Mucosa of stomach (tissue), 1 donor: Measurements from ENCODE around the gene KCNE4.

Experiments used
- H3K27me3 ChIP-seq: one replicate; pipeline ENCODE4 v1.7.0; 2013; ENCODE audit warnings: mild to moderate bottlenecking, low read length; ENCODE audit not compliant: control insufficient read depth, insufficient read depth
- H3K36me3 ChIP-seq: one replicate; pipeline ENCODE4 v1.7.0; 2013; ENCODE audit warnings: low read length; ENCODE audit not compliant: control insufficient read depth, insufficient read depth
- H3K4me1 ChIP-seq: one replicate; pipeline ENCODE4 v1.7.0; 2013; ENCODE audit warnings: mild to moderate bottlenecking, low read length; ENCODE audit not compliant: control insufficient read depth, insufficient read depth
- H3K4me3 ChIP-seq: one replicate; pipeline ENCODE4 v1.7.0; 2013; ENCODE audit warnings: low read length
- H3K9ac ChIP-seq: one replicate; pipeline ENCODE4 v1.7.0; 2013; ENCODE audit warnings: mild to moderate bottlenecking, low read length, moderate library complexity
- H3K9me3 ChIP-seq: one replicate; pipeline ENCODE4 v1.7.0; 2013; ENCODE audit warnings: mild to moderate bottlenecking, low read length, moderate library complexity; ENCODE audit not compliant: control insufficient read depth
- donor health status: Pancreatic carcinoma.

KCNE4 gene

DNA sequence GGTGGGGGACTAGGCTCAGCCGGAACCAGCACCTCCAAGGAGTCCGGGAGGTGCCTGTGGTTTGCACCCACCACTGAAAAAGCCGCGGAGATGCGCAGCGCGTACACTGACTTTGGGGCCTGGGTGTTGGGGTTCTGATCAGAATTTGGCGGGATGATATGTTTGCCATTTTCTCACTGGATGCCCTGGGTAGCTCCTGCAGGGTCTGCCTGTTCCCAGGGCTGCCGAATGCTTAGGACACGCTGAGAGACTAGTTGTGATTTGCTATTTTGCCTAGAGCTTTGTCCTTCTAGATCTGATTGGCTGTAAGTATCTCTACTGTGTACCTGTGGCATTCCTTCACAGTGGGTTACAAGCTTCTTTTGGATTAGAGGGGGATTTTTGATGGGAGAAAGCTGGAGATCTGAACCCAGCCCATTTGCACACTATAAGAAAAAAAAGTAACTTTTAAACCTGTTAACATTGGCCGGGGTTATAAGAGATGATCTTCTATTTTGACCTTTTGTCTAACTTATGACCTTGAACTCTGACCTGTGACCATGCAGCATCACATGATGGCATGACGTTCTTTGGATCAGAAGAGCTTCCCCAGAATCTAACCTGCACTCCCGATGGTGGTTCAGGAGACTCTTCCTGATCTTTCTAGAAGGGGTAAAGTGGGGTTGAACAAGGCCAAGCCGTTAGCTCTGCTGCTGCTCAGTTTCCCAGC is 1.6 kb downstream of the KCNE4 start:
- Histone ChIP-seq H3K36me3 (no peaks in the 10 kb centered on the region), H3K4me1 (peaks cover 22% of the 10 kb centered on the region), H3K4me3 (peak overlapping the region; percentile 6), H3K9me3 (no peaks in the 10 kb centered on the region), H3K27me3 (no peaks in the 10 kb centered on the region), H3K9ac (peak overlapping the region; percentile 41)

DNA sequence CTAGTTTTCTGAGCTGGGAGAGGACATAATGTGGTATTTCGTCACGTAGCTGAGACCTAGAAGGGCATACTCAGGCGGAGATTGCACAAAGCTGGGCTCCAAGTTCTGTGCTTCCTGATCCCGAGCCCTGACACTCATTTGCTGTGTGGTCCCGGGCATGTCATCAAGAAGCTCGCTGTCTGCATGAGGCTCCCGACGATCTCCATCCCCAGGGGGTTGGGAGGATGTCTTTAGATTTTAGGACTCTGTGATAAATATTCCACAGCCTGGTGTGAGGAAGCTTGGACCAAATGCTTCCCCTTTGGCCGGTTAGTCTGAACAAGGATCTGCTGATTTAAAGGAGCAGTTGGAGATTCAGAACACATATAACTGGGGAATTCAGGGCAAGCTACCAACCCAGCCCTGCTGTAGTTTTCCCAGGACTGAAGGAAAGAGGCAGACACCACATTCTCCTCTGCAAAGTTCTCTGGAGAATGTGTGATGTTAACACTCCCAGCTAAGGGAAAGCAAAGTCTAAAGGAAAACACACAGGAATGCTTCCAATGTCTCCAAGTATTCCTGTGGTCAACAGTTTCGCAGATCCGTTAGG is 2.3 kb downstream of the KCNE4 start:
- H3K36me3 ChIP-seq, result no peaks in the 10 kb centered on the region
- no peak overlapping the region for H3K4me3 ChIP-seq
- H3K4me1 ChIP-seq, result peaks cover 27% of the 10 kb centered on the region
- H3K9me3 ChIP-seq, result no peaks in the 10 kb centered on the region
- no peaks in the 10 kb centered on the region for H3K27me3 ChIP-seq
- peak overlapping the region; percentile 41 for H3K9ac ChIP-seq

DNA sequence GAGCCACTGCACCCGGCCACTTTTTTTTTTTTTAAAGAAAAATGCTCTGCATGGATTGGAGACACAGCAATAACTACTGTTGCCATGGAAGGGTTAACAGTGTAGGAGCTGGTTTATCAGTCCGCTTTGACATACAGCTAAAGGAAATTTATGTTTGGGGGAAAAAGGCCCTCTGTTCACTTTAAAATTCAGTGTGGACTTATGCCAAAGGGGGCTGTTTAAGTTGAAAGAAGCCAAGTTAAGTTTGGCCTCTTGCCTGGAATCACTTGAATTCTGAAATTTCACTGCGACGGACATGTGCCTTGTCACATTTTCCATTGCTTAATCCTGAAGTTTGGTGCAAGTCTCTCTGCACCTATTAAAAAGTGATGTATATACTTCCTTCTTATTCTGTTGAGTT is 3.1 kb downstream of the KCNE4 start:
- H3K4me3 ChIP-seq, result no peak overlapping the region
- H3K4me1 ChIP-seq, result peaks cover 34% of the 10 kb centered on the region
- no peaks in the 10 kb centered on the region for H3K27me3 ChIP-seq

DNA sequence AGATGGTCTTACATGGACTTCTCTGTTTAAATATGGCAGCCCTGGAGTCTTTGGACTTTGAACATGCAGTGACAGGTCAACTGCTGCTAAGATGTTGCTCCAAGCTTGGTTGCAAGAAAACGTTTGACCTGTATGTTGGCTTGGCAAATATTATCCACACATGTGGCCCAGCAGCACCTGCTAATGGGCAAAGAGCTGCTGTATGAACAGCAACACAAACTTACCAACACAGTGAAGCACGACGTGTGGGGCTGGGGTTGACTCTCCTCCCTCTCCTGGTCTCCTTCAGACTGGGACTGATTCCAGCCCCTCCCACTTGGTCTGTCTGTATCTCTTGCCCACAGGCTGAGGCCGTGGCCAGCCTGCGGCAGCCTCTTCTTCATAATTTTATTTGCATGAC is 3.8 kb downstream of the KCNE4 start:
- Histone ChIP-seq H3K36me3 (no peaks in the 10 kb centered on the region), H3K4me3 (no peak overlapping the region), H3K9ac (no peak overlapping the region), H3K27me3 (no peaks in the 10 kb centered on the region), H3K9me3 (no peaks in the 10 kb centered on the region), H3K4me1 (peaks cover 37% of the 10 kb centered on the region)

More for the DNA sequence above, 3.1 kb downstream of the KCNE4 start:
- H3K9ac ChIP-seq, result no peak overlapping the region
- H3K36me3 ChIP-seq, result no peaks in the 10 kb centered on the region
- H3K9me3 ChIP-seq, result no peaks in the 10 kb centered on the region

DNA sequence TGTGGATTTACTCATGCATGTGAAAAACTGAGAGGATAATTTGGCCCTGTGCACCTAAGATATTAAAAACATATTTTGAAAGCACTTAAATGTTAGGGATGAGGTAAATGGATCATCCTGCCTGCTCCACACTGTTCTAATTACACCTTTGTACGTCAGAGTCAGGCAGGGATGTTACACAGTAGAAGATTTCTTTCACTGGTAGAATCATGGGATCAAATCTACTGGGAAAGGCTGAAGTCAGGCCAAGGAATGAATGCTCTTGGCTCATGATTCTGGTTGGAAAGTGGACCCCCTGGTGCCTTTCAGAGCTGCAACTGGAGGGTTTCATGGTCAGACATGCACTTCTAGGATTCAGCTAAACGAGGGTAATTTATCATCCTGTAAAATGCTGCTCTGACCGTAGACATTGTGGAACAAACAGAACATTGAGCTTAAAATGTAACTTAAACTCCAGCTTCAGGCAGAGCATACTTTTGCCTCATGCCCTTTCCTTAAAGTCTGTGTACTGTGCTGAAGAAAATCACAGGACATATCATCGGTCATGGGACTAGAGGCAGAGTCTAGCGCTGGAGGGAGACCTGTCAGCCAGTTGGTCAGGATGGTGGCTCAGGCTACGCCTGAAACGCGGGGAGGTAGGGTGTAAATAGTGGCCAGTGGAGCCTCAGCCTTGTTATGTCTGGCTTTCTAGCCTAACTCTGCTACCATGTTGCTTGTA is 4.9 kb downstream of the KCNE4 start:
- Histone ChIP-seq H3K4me3 (no peak overlapping the region), H3K9me3 (no peaks in the 10 kb centered on the region), H3K4me1 (peaks cover 33% of the 10 kb centered on the region), H3K27me3 (no peaks in the 10 kb centered on the region), H3K36me3 (no peaks in the 10 kb centered on the region), H3K9ac (no peak overlapping the region)

DNA sequence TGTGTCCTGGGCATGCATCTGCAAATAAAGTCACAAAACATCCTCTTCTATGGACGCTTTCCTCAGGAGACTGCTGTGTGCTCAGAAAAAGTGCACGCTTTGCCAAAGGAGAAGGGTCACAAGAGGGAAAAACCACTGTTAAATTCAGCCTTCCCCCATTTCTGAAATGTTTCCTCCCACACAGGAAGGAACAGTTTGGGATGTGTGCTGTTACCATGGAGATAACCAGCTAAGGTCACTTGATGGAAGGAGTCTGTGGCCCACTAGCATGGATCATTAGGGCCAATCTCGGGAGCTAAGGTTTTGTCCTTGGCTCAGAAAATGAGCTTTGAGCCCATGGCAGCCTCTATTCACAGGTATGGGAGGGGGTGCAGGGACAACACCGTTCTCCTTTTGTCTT is 5.6 kb downstream of the KCNE4 start:
- Histone ChIP-seq H3K9me3 (no peaks in the 10 kb centered on the region), H3K27me3 (no peaks in the 10 kb centered on the region), H3K4me3 (no peak overlapping the region), H3K36me3 (no peaks in the 10 kb centered on the region), H3K9ac (no peak overlapping the region), H3K4me1 (peaks cover 31% of the 10 kb centered on the region)

DNA sequence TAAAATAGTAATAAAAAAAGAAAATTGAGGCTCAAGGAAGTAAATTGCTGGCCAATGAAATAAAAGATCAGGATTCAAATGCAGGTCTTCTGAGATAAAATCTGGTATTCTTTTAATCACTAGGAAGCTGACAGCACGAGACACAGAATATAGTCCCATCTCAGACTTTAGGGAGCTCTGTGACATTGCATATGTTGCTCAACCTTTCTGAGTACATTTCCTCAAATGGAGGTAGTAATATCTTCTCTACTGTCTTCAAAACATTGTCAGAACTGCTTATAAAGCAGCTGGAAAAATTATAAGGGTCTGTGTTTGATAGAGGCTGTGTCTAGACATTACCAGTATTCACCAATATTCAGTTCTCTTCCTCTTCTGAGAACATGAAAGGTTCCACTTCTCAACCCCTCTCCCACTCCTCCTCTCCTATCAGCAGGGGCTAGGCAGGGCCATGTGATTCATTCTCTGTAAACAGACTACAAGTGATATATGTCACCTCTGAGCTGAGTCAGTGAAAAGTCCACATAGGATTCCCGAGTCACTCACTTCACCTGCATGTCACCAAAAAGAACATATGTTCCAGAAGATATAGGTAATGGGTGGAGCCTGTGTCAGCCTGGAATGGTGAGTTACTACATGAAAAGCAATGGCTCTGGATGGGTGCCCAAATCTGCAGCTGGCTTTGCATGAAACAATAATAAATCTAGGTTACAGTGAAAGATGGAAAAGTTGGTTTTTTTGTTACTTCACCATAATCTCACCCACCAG is 7.1 kb downstream of the KCNE4 start:
- H3K4me3 ChIP-seq, result no peak overlapping the region
- no peaks in the 10 kb centered on the region for H3K27me3 ChIP-seq
- no peak overlapping the region for H3K9ac ChIP-seq
- peaks cover 28% of the 10 kb centered on the region for H3K4me1 ChIP-seq
- no peaks in the 10 kb centered on the region for H3K9me3 ChIP-seq
- no peaks in the 10 kb centered on the region for H3K36me3 ChIP-seq

DNA sequence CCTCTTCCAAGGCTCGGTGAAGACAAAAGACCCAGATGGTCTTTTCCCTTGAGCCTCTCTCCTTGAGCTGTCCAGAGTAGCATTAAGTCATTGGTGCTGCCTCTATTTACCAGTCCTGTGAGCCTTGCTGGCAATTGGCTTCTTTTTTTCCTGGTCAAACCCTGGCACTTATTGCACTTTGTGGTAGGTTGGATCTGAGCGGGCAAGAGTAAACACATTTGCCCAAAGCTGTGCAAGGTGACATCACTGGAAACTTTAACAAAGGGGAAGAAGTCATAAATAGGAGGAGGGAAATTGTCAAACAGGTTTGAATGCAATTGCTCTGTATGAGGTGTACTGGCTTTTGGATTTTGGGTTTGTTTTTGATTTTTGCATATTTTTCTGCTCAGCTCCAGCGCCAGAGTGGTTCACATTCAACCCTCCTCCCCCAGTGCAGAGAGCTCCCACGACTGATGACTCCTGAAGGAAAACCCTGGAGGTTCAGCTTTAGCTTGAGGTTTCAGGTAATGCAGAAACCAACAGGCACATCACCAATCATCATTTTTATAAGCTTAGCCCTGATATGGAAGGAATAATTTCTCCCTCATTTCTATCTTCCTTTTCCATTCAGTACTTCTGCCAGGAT is 8.3 kb downstream of the KCNE4 start:
- Histone ChIP-seq H3K36me3 (no peaks in the 10 kb centered on the region), H3K4me3 (no peak overlapping the region), H3K9me3 (no peaks in the 10 kb centered on the region), H3K27me3 (no peaks in the 10 kb centered on the region), H3K4me1 (peaks cover 28% of the 10 kb centered on the region), H3K9ac (no peak overlapping the region)

DNA sequence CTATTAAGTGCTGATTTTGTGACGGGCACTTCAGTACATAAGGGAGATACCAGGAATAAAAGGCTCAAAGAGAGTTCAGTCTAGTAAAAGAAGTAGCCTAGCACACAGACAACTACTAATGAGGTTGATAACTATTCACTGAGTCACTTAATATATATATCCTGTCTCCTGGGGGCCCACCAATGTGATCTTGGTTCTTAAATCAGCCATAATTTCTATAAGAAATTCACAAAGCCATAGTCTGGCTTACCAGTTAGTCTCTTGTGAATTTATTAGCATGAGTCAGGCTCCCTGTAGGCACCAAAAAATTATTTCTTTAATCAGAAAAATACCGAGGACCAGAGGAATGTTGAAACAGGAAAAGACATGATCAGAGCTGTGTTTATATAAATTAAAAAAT is 10.4 kb downstream of the KCNE4 start:
- Histone ChIP-seq H3K4me1 (peaks cover 21% of the 10 kb centered on the region), H3K9ac (no peak overlapping the region), H3K4me3 (no peak overlapping the region), H3K36me3 (no peaks in the 10 kb centered on the region), H3K9me3 (no peaks in the 10 kb centered on the region), H3K27me3 (no peaks in the 10 kb centered on the region)

DNA sequence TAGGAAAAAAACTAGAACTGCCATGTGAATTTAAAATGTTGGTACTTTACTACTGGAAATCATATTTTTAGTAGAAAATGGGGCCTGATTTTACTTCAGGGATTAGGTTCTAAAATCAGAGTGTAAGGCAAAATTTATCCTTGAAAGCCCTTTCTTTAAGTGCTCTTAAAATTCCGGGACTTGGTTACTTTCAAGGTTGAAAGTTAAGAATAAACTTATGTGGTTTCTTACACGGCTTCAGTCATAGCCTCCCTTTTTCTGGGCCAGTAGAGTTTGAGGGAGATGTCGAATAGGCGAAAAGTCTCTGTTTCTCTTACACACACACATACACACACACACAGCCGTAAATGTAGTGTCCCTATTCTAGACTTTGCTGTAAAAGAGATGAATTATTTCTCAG is 13.1 kb downstream of the KCNE4 start:
- Histone ChIP-seq H3K4me1 (peaks cover 9% of the 10 kb centered on the region), H3K36me3 (no peaks in the 10 kb centered on the region), H3K9me3 (no peaks in the 10 kb centered on the region), H3K4me3 (no peak overlapping the region), H3K9ac (no peak overlapping the region), H3K27me3 (no peaks in the 10 kb centered on the region)

DNA sequence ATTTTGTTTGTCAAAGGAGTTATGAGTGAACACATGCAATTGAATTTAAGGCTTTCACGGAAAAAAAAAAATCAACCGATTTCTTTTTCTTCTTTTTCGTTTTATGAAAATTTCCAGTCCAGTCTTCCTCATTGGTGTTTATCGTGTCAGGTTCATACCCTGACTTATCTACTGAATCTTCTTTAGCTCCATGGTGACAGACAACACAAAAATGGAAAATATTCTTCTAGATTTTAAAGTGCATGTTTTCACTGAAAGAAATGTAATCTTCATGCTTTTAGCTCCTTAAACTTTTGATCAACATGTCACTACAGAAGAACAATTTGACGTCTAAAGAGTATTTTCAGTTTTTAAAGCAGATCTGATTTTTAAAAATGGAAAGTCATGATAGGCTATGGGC is 14.7 kb downstream of the KCNE4 start:
- H3K4me3 ChIP-seq, result no peak overlapping the region
- H3K36me3 ChIP-seq, result no peaks in the 10 kb centered on the region
- no peaks in the 10 kb centered on the region for H3K4me1 ChIP-seq
- no peaks in the 10 kb centered on the region for H3K9me3 ChIP-seq
- H3K9ac ChIP-seq, result no peak overlapping the region
- no peaks in the 10 kb centered on the region for H3K27me3 ChIP-seq
